GM21423 (cell line): ENCODE results near the gene PGGHG.

Experiments
- ATAC-seq: cut with Tn5 transposase; IDR thresholded peaks from one replicate; pipeline ENCODE4 v1.9.1; 2021; ENCODE audit warnings: mild to moderate bottlenecking, moderate library complexity; ENCODE audit not compliant: unreplicated experiment

PGGHG gene

DNA sequence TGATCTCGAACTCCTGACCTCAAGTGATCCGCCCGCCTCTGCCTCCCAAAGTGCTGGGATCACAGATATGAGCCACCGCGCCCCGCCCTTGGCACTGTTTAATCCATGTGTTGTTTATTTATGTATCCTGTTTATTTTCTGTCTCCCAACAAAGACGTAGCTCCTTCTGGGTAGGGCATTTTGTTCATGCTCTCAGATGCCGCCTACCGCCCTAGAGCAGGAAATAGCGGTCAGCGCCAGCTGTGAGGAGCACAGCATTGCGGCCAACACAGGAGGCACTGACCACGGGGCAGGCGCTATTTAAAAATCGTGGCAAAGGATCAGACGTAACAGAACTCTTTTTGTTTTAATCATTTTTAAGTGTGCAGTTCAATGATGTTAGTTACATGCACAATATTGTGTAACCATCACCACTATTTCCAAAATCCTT, 20.2 kb upstream of the PGGHG start:
- peak; percentile 49 for ATAC-seq

DNA sequence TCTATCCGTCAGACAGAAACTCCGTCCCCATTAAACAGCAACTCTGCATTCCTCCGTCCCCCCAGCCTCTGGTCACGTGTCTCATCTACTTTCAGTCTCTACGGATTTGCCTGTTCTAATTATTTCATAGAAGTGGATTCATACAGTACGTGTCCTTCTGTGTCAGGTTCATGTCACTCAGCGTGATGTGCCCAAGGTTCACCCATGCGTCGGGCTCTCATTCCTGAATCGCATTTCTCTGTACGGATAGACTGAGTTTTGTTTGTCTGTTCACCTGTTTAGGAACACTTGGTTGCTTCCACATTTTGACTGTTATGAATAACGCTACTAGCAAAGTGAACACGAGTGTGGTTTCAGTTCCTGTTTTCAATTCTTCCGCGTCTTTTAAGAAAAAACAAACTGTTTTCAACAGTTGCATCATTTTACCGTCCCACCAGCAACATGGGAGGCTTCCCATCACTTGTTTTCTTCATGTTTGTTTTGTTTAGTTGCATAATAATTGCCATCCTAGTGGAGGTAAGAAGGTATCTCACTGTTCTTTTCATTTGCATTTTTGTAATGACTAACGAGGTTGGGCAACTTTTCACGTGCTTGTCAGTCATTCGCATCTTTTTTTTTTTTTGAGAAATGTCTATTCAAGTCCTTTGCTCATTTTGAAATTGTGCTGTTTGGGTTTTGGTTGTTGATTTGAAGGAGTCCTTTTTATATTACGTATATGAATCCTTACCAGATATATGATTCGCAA, 19.6 kb upstream of the PGGHG start:
- peak; percentile 58 for ATAC-seq

DNA sequence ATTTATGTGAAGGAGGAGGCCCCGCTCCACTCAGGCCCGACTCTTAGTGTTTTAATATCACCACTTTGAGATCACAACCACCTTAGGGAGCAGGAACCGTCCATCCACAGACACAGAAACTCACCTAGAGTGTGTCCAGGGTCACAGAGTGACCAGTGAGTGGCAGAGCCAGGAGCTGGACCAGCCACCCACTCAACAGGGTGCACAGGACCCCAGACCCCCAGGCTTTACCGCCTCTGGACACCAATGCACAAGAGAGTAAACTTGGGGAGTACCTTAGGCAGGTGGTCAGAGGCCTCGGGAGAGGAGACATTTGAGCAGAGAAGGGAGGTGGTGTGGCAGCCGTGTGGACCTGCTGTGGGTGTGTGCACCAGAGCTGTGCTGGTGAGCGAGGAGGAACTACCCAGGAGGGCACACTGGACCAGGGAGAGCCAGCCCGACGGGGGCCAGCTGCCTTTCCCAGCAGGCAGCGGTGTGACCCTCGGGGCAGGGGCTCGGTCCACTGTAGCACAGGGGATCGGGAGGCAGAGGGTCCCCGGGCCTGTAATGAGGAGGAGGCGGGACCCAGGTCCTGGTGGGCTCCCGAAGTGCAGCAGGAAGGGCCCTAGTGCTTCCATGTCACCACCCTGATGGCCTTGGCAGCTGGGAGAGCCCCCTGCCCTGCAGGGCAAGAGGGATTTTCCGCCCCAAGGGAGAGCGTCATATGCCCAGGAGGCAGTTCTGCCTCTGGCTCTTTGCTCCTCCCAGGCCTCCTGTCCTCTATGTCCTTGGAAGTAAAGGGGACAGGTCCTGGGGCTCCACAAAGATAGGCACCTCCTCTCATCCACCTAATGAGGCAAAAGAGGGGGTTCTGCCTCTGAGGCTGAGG, 18.2 kb upstream of the PGGHG start:
- no peak for ATAC-seq

DNA sequence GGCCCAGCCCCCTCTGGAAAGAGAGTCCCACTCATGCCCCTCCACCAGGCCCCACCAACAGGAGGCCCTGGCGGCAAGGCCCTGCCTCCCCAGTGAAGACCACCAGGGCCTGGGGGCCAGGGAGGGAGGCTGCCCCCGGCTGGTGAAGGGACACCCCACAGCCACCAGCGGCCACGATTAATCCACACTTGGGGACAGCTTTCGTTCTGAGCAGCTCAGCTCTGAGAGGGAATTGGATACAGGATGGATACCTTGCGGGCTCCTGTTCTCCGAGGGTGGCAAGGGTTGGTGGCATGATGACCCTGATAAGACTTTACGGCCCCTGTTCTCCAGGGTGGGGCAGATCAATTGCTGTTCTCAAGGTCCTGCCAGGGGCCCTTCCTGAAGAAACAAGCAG, 17.6 kb upstream of the PGGHG start:
- ATAC-seq, result no peak

DNA sequence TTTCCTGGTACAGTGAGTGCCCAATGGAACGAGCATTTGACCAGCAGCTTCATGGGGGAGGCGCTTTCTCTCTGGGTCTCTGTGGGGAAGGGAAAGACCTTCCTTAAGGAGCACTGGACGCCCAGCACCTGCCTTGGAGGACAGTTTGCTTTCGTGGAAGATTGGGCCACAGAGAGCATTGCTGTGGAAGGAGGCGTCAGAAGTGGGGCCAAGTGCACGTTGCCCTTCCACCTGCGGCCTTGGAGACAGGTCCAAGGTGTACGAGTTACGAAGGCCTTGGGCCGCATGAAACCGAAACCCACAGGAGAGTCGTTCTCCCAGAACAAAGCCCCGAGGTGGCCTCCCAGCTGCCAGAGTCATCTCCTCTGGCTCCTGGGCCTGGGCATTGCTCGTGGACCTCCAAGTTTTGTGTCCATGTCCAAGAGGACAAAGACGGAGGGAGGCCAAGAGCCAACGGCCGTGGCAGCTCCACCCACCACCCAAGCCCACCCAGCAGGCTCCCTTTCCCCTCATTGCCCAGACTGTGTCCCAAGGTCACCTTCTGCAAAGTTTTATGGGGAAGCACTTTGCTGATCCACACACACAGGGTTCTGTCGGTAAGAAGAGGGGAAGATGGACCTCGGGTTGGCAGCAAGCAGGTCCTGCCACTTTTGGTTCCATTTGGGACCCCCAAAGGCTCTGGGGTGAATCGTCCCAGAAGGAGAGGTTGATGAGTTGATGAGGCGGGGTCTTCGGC, 16.6 kb upstream of the PGGHG start:
- ATAC-seq, result no peak

DNA sequence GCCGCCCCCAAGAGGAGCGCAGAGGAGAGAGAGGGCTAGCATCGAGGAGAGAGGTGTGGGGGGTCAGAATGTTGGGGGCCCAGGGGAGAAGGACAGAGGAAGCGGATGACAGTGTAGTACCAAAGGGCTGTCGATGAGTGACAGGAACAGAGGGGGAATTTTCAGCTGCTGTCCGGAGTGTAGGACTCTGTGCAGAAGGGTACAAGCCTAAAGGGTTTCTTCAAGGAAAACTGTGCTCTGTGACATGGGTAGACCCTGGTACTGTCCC, 16.1 kb upstream of the PGGHG start:
- no peak for ATAC-seq

DNA sequence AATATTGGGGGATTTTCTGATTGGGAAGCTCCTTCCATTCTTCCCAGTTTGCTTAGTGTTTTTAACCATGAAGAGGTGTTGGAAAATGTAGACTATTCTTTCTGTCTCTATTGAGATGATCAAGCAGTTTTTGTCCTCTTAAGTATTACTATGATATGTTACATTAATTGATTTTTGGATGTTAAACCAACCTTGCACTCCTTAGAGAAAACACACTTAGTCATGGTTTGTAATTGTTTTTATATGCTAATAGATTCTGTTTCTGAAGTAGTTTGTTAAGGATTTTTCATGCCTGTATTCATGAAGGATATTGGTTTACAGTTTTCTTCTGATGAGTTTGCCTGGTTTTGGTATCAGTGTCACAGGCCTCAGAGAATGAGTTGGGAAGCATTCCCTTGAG, 12.7 kb upstream of the PGGHG start:
- no peak for ATAC-seq

DNA sequence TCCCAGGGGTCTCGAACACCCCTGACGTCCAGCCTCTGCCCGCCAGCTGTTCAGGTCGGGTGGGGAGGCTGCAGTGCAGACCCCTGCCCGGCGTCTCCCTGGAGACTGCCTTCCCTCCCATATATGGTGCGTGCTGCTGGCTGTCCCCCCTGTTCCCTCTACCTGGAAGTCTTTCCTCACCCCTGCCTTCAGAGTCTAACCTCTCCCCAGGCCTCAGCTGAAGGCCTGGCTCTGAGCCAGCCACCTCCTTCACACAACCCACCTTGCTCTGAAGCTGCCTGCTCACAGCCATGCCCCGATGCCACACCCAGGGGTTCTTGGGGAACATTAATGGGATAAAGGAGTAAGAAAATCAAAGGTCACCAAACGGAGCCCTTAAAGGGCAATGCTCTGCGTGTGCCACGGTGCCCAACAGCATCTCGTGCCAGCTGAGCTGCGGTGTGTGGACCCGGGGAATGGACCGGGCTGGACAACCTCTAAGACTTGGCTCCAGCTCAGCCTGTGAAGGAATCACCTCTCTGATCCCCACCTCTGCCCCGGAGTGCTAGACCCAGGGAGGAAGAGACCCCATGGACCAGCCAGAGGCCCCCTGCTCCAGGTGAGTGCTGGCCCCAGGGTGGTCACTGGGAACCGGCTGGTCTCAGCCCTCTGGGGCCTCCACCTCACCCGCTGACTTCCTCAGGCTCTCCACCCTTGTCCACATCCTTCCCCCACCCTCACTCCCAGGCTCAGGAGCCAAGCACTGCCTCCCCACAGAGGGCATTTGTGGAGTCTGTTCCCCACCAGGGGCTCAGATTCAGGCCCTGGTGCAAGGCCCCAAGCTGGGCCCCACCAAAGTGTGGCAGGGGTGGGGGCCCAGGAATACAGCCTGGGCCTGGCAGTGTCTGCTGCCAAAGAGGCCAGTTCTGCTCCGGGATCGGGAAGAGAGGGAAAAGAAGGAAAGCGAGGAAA, 10.7 kb upstream of the PGGHG start, which contains the start of gene NLRP6:
Gene NLRP6 (plus strand): TSS at position 407 of the 951 bp plus-strand sequence. CDS start 163 bp downstream, at position 570.
- no peak for ATAC-seq

DNA sequence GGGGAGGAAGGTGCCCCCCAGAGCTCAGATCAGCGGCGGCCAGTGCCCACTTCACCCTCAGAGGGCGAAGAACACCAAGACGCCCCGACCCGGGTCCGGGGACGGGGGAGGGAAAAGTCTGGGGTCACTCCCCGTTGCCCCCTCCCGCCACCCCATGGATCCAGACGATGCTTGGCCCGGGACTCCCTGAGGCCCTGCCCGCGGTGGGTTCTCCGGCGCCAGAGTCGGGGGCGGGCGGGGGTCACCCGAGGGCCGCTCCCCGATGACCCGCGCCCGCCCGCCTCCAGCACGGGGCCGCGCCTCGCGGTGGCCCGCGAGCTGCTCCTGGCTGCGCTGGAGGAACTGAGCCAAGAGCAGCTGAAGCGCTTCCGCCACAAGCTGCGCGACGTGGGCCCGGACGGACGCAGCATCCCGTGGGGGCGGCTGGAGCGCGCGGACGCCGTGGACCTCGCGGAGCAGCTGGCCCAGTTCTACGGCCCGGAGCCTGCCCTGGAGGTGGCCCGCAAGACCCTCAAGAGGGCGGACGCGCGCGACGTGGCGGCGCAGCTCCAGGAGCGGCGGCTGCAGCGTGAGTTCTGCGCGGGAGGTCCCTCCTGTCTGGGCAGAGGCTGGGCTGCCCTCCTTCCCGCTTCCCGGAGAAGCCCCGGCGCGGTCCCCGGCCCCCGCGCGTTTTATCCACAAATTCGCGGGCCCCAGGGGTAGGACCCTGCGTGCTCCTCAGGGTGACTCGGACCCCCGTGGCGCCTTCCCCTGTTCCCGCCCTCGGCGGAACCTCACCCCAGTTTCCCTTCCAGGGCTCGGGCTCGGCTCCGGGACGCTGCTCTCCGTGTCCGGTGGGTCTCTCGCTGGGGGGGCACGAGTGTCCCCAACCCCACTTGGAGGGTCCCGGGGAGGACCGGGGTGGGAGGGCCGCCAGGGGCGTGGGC, 9.6 kb upstream of the PGGHG start:
- no peak for ATAC-seq

DNA sequence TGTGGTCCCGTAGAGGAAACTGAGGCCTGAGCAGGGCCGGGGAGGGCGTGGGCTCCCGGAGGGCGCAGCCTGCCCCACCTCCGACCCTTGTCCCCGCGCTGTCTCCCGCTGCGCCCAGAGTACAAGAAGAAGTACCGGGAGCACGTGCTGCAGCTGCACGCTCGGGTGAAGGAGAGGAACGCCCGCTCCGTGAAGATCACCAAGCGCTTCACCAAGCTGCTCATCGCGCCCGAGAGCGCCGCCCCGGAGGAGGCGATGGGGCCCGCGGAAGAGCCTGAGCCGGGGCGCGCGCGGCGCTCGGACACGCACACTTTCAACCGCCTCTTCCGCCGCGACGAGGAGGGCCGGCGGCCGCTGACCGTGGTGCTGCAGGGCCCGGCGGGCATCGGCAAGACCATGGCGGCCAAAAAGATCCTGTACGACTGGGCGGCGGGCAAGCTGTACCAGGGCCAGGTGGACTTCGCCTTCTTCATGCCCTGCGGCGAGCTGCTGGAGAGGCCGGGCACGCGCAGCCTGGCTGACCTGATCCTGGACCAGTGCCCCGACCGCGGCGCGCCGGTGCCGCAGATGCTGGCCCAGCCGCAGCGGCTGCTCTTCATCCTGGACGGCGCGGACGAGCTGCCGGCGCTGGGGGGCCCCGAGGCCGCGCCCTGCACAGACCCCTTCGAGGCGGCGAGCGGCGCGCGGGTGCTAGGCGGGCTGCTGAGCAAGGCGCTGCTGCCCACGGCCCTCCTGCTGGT, 8.8 kb upstream of the PGGHG start:
- no peak for ATAC-seq

DNA sequence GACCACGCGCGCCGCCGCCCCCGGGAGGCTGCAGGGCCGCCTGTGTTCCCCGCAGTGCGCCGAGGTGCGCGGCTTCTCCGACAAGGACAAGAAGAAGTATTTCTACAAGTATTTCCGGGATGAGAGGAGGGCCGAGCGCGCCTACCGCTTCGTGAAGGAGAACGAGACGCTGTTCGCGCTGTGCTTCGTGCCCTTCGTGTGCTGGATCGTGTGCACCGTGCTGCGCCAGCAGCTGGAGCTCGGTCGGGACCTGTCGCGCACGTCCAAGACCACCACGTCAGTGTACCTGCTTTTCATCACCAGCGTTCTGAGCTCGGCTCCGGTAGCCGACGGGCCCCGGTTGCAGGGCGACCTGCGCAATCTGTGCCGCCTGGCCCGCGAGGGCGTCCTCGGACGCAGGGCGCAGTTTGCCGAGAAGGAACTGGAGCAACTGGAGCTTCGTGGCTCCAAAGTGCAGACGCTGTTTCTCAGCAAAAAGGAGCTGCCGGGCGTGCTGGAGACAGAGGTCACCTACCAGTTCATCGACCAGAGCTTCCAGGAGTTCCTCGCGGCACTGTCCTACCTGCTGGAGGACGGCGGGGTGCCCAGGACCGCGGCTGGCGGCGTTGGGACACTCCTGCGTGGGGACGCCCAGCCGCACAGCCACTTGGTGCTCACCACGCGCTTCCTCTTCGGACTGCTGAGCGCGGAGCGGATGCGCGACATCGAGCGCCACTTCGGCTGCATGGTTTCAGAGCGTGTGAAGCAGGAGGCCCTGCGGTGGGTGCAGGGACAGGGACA, 8.0 kb upstream of the PGGHG start:
- no peak for ATAC-seq

DNA sequence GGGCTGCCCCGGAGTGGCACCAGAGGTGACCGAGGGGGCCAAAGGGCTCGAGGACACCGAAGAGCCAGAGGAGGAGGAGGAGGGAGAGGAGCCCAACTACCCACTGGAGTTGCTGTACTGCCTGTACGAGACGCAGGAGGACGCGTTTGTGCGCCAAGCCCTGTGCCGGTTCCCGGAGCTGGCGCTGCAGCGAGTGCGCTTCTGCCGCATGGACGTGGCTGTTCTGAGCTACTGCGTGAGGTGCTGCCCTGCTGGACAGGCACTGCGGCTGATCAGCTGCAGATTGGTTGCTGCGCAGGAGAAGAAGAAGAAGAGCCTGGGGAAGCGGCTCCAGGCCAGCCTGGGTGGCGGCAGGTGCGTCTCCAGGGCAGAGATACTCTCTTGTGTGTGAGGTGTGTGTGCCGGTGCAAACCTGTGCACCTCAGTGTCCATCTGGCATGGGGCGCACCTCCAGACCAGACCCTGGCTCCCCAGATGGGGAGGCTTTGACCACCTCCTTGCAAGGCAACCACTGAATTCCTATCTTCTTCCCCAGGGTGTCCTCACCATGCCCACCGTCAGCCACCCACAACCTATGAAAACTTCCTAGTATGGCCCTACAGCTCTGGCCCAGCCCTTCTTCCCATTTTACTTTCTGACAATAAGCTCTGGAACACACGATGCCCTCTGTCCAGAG, 7.3 kb upstream of the PGGHG start:
- ATAC-seq, result no peak

DNA sequence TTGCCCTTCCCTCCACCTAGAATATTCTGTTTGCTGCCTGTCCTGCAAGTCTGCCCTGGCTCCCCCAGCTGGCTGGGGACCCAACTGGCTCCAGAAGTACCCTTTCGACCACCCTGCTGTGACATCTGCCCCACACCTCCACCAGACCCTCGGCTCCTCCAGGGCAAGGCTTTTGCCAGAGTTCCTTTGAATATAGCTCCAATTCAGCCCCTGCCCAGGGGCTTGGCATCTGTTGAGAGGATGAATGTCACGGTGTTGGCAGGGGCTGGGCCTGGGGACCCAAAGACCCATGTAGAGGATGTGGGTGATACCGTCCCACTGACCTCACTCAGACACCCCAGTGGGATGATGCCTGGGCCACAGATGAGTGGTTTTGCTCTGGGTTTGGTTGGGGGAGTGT, 6.8 kb upstream of the PGGHG start:
- no peak for ATAC-seq

DNA sequence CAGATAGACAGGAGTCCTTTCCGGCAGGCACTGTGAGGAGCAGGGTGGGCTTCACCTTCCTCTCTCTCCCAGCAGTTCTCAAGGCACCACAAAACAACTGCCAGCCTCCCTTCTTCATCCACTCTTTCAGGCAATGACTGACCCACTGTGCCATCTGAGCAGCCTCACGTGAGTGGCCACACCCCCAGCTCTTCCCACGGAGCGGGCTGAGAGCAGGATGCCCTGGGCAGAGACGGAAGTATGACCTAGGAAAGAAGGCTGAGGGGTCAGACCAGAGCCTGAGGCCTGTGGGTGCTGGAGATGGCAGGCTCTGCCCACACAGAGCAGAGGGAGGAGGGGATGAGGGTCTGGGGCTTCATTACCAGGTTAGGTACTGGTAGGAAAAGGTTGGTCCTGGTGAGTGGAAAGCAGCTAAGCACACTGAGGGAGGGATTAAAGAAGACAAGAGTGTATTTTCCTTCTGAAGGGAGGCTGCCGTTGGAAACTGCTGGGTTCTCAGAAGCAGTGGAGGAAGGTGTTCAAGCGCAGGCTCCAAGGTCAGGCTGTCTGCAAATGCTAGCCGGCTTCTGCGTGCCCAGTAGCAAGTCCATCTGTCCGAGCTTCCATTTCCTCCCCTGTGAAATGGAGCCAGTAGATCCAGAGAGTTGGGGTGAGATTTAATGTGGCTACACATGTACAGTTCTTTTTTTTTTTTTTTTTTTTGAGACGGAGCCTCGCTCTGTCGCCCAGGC, 6.1 kb upstream of the PGGHG start:
- ATAC-seq, result no peak

DNA sequence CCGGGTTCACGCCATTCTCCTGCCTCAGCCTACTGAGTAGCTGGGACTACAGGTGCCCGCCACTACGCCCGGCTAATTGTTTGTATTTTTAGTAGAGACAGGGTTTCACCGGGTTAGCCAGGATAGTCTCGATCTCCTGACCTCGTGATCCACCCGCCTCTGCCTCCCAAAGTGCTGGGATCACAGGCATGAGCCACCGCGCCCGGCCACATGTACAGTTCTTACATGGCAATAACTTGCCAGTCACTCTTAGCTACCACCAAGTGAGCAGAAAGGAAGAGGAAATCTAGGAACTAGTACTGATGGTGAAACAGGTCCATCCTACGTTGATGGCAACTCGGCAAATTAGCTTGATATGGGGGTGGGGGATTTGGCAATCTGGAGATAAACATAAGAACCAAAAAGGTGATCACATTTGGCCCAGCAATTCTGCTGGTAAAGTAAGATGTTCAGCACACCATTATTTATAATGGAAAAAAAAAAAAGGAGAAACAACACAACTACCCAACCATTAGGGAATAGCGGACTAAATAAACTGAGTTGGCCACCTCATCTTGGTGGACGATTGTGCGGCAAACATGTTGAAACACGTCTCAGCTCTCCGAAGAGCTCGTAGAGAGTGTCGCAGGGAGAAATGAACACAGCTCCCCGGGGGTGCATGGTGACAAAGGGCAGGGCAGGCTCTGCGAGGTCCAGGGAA, 5.4 kb upstream of the PGGHG start:
- no peak for ATAC-seq
